Adrenal gland (tissue), 12 donors: ENCODE results near the gene EMILIN2. TPM values are rescaled to one million over a fixed set of nuclear protein-coding genes. Genes with fewer than 3 reads are reported as not detected.
A peak's percentile ranks its signal among the peaks of the same experiment; 100 is the strongest.

Experiments
- DNase-seq, 7 donors: peaks; one replicate each; pipeline ENCODE4 v3.0.0-alpha.2; 2019 to 2020
- H3K27ac ChIP-seq, 5 donors: fragments of 200-600 bp; sonication (generic) in 4 of 5; 1 replicate in 3 of 5; 2 replicates in 2 of 5; pipeline versions ENCODE4 v1.5.1 to v1.8.0; 2016 to 2020; ENCODE audit warnings: mild to moderate bottlenecking in 1 of 5
- H3K27me3 ChIP-seq: fragments of 200-600 bp; 2 replicates; pipeline ENCODE4 v1.8.0; 2021
- H3K36me3 ChIP-seq, 2 donors: fragments of 200-600 bp; replicated peaks in 1 of 2; 1 replicate in 1 of 2; 2 replicates in 1 of 2; pipeline versions ENCODE4 v1.5.1 to v1.8.0; 2018 to 2022
- H3K4me1 ChIP-seq, 2 donors: fragments of 200-600 bp; replicated peaks in 1 of 2; 1 replicate in 1 of 2; 2 replicates in 1 of 2; pipeline versions ENCODE4 v1.5.1 to v1.8.0; 2018 to 2021
- H3K4me3 ChIP-seq, 4 donors: fragments of 200-600 bp; sonication (generic) in 3 of 4; one replicate each; pipeline ENCODE4 v1.5.1; 2016 to 2018
- H3K9me3 ChIP-seq, 3 donors: fragments of 200-600 bp; sonication (generic) in 1 of 3; replicated peaks in 1 of 3; 1 replicate in 2 of 3; 2 replicates in 1 of 3; pipeline versions ENCODE4 v1.5.1 to v1.8.0; 2016 to 2021
- POLR2A ChIP-seq, 2 donors: fragments of 450-650 bp; IDR thresholded peaks; one replicate each; pipeline ENCODE4 v1.6.1; 2017; ENCODE audit warnings: antibody characterized with exemption in 2 of 2, mild to moderate bottlenecking in 2 of 2, moderate library complexity in 1 of 2
- WGBS, 4 donors: extraction: QIAGEN DNeasy Blood & Tissue Kit in 2 of 4; methylation state at CpG; one replicate each; pipeline versions ENCODE4 v1.1.5 to v1.1.7; 2013 to 2017; 5-methylcytosine and 5-hydroxymethylcytosine counted together
- intact Hi-C, 2 donors: fragments of 100-400 bp; cut with DNase I; formaldehyde crosslinking; loops; one replicate each; pipeline versions ENCODE4 v1.14.1 to v1.15.0; 2022 to 2023
- polyA plus RNA-seq, 3 donors: library from polyadenylated mRNA; stranded (reverse); fragments of 200-250 nt in 2 of 3; fragments of 350-450 nt in 1 of 3; fragmentation: Illumina TruSeq in 1 of 3; extraction: RNeasy Lipid Tissue Mini Kit (QIAGEN cat#74804) in 1 of 3; gene quantifications; one replicate each; pipeline ENCODE4 v1.2.3, GENCODE V29; 2013 to 2014
- total RNA-seq, 9 donors: library from RNA; depleted of rRNA in 4 of 9; stranded (reverse); fragments of >200 nt in 4 of 9; fragments of 120-200 nt in 1 of 9; fragmentation: NEBNext Ultra II Directional in 1 of 9; extraction: Animal tissue kit (Norgen Biotek cat#: 25700) in 1 of 9; gene quantifications; one replicate each; pipeline versions ENCODE4 v1.1.0 to v1.2.4, GENCODE V29; 2013 to 2023
- TF ChIP-seq, protein P1 (sequence below), 6 experiments: fragments of 450-650 bp in 4 of 6; fragments of 200-600 bp in 2 of 6; sonication (generic) in 1 of 6; IDR thresholded peaks; 1 replicate in 5 of 6; 2 replicates in 1 of 6; pipeline versions ENCODE4 v1.5.1 to v1.8.0; 2016 to 2021; ENCODE audit warnings: antibody characterized with exemption in 6 of 6, mild to moderate bottlenecking in 2 of 6, moderate library complexity in 1 of 6
- donor health status: healthy with polysubstance abuse.
- donor health status: Bipolar disorder and iron deficiency.
- donor health status: DM: yes; HTN: yes; CAD: no.
- donor health status: DM: no; HTN: no; CAD: no.
- donor health status: DM: no; HTN: no; CAD: no.
- donor health status: DM: yes; HTN: yes; CAD: no.

Gene EMILIN2
- total and polyA plus RNA-seq, 12 donors, result 3.3 to 20.8 (median 9.3) TPM

DNA sequence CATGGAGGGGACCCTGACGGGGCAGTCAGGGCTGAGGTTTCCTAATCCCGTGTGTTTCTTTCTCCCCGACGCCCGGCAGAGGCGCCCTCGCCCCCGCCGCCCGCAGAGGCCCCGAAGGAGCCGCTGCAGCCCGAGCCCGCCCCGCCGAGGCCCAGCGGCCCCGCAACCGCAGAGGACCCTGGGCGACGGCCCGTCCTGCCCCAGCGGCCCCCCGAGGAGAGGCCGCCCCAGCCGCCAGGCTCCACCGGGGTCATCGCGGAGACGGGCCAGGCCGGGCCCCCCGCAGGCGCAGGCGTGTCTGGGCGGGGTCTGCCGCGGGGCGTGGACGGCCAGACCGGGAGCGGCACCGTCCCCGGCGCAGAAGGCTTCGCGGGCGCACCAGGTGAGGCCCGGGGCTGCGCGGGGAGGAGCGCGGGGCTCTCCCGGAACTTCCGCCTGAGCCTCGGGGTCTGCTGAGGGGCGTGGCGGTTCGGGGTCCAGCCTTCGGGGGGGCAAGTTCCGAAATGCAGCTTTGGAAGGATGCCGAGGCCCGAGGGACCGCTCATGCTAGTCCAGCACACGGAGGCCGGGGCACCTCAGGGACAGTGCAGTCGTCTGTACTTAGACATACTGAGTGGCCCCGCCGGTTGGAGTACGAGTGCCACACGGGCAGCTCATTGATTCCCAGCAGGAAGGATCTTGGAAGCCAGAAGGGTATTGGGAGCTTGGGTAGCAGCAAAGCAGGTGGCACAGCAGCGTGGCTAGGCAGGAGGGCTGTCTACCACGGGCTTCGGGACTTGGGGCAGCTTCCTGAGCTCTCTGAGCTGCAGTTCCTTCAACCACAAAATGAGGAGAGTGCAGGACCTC is 60.1 kb downstream of the EMILIN2 start:
- H3K36me3 ChIP-seq, result no peaks in the 10 kb centered on the region

DNA sequence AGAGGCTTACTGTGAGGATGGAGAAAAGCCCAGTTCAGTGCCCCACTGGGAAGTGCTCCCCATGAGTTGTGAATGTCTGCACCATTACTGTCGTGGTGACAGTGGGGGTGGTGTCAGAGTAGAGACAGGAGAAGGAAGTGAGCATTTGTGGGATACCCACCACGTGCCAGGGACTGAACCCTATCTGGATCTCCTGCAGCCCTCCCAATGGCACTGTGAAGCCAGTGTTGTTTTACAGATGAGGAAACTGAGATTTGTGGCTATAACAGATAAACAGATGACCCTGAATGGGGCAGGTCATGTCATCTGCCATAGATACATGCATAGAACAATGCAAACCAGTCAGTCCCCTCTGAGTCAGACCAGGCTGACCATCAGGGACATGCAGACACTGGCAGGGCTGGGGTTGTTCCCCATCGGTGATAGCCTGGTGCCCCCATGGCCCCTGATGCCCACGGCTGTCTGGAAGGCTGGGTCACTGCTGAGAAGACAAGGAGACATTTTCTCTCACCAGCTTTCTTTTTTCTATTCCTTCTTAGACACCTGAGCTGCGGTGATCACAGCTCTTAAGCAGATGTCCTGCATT is 60.8 kb downstream of the EMILIN2 start:
- Histone ChIP-seq H3K4me3 (no peak overlapping the region), H3K27me3 (peaks cover 5% of the 10 kb centered on the region), H3K9me3 (no peaks in the 10 kb centered on the region), H3K36me3 (peaks cover 0 to 3% of the 10 kb centered on the region in 2 donors), H3K4me1 (peaks cover 7 to 10% of the 10 kb centered on the region in 2 donors), H3K27ac (peak overlapping the region in 1 of 5 donors; percentile 38)
- intact Hi-C loops, result no loop called here
- no peak for TF ChIP-seq POLR2A (IDR thresholded peaks at IDR 0.05)
- TF ChIP-seq, protein P1, sequence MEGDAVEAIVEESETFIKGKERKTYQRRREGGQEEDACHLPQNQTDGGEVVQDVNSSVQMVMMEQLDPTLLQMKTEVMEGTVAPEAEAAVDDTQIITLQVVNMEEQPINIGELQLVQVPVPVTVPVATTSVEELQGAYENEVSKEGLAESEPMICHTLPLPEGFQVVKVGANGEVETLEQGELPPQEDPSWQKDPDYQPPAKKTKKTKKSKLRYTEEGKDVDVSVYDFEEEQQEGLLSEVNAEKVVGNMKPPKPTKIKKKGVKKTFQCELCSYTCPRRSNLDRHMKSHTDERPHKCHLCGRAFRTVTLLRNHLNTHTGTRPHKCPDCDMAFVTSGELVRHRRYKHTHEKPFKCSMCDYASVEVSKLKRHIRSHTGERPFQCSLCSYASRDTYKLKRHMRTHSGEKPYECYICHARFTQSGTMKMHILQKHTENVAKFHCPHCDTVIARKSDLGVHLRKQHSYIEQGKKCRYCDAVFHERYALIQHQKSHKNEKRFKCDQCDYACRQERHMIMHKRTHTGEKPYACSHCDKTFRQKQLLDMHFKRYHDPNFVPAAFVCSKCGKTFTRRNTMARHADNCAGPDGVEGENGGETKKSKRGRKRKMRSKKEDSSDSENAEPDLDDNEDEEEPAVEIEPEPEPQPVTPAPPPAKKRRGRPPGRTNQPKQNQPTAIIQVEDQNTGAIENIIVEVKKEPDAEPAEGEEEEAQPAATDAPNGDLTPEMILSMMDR (IDR thresholded peaks at IDR 0.05), result no peak
- DNase-seq, result peak in 1 of 7 donors; percentile 49
- 72 to 86% (median 76%) methylated on average over 4 to 5 of the region's 5 CpGs for WGBS, 4 donors

More for the DNA sequence above, 60.1 kb downstream of the EMILIN2 start:
- intact Hi-C loops, result no loop called here
- Histone ChIP-seq H3K27me3 (peaks cover 5% of the 10 kb centered on the region), H3K9me3 (no peaks in the 10 kb centered on the region), H3K4me1 (peaks cover 7 to 10% of the 10 kb centered on the region in 2 donors), H3K4me3 (peak overlapping the region in 2 of 4 donors; percentile 37 to 54), H3K27ac (peak overlapping the region in 2 of 5 donors; percentile 66 to 67)
- WGBS, 4 donors, result 4 to 19% (median 10%) methylated on average over 7 to 73 of the region's 73 CpGs
- peak in 2 of 7 donors; percentile 11 to 55 for DNase-seq
- no peak for TF ChIP-seq POLR2A (IDR thresholded peaks at IDR 0.05)
- TF ChIP-seq, protein P1 (IDR thresholded peaks at IDR 0.05), result peak in 2 of 6 experiments; percentile 20 to 26

DNA sequence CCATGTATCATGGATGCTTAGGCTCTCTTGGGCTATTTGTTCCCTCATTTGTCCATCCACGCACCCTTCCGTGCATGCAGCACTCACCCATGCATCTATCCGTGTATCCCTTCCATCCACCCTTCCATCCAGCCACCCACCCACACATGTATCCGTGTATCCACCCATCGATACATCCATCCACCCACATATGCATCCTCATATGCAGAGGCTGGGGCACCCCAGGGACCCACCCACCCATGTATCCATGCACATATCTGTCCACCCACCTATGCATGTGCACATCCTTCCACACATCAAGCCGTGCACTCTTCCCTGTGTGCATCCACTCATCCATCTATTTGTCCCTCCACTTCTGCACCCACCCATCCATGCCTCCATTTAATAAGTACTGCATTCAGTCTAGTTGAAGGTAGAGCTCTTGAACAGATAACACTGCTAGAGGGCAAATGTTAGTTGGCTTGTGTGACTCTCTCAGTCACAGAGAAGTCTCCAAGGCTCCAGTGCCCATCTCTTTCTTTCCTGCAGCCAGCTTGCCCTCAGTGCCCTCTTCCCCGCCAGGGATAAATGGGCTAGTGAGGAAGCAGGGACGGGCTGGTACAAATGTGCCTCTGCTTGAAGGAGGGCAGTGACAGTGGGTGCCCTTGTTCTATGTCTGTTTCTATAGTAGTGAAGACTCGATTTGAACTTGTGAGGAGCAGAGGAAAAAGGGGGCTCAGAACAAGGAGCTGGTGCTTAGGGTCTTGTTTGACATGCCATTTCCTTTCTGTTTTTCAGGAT is 61.5 kb downstream of the EMILIN2 start:
- peaks cover 0 to 8% of the 10 kb centered on the region in 2 donors for H3K36me3 ChIP-seq
- peaks cover 5% of the 10 kb centered on the region for H3K27me3 ChIP-seq
- H3K9me3 ChIP-seq, result no peaks in the 10 kb centered on the region
- H3K27ac ChIP-seq, result no peak overlapping the region
- no peak overlapping the region for H3K4me3 ChIP-seq
- peaks cover 7% of the 10 kb centered on the region in 2 donors for H3K4me1 ChIP-seq
- intact Hi-C loops, result no loop called here
- TF ChIP-seq, protein P1 (IDR thresholded peaks at IDR 0.05), result no peak
- TF ChIP-seq POLR2A (IDR thresholded peaks at IDR 0.05), result no peak
- DNase-seq, result peak in 2 of 7 donors; percentile 17 to 41
- WGBS, 4 donors, result 88 to 94% (median 93%) methylated on average over 9 of the region's 9 CpGs

DNA sequence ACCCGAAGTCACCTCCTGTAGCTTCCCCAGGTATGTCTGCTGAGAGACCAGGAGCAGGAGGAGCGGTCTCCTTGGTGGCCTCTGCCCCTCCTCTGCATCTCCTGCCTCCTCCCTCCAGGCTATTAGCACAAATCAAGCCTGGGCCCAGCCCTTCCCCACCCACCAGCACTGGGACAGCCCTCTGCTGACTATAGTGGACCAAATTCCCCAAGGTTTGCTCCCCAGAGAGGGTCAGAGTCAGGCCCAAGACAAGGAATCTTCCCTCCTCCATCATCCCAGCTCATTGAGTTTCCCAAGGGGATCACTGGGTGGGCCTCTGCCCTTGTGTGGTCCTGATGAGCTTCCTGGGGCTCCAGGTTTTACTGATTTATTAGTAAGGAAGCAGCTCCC is 62.1 kb downstream of the EMILIN2 start:
- peak in 1 of 7 donors; percentile 16 for DNase-seq
- Histone ChIP-seq H3K9me3 (no peaks in the 10 kb centered on the region), H3K27ac (no peak overlapping the region), H3K27me3 (peaks cover 5% of the 10 kb centered on the region), H3K4me1 (peaks cover 6 to 7% of the 10 kb centered on the region in 2 donors), H3K36me3 (peaks cover 0 to 8% of the 10 kb centered on the region in 2 donors), H3K4me3 (no peak overlapping the region)
- 87 to 92% (median 89%) methylated on average over 2 of the region's 2 CpGs for WGBS, 4 donors
- intact Hi-C loops, result no loop called here
- TF ChIP-seq, protein P1 (IDR thresholded peaks at IDR 0.05), result no peak
- no peak for TF ChIP-seq POLR2A (IDR thresholded peaks at IDR 0.05)
